Measurements from ENCODE around the gene BTBD17. TPM values are rescaled to one million over a fixed set of nuclear protein-coding genes. Genes with fewer than 3 reads are reported as not detected.

BTBD17 gene
- polyA plus RNA-seq, 1 of the 3 experiments (the other 2 are of a cell fraction): not detected

DNA sequence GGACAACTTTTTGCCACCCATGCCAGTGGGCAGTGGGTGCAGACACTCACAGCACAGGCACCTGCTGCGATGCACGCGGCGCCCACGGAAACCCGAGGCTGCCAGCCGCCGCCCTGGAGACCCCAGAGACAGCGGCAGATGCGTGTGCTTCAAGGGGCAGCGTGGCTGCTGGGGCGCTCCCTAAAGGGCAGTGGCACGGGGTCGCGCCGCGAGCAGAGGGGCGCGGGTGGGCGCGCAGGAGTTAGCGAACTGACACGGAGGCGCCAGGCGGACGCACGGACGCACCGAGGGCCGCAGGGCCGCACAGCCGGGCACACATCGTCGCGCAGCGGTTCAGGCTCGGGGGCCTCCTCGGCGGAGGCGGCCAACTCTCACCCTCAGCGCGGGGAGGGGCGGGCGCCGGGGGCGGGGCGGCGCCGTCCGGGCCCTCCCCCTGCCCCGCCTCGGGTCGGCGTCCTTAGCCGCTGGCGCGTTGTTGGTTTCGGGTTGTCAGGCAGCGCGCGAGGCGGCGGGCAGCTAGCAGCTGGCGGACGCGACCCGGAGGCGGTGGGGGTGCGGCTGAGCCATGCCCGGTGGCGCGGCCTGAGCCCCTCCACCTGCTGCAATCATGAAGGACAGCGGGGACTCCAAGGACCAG is 35.8 kb downstream of the BTBD17 start, which contains the start of gene KIF19:
TSS of gene KIF19 (plus strand) at position 484 of the 637 bp plus-strand sequence. CDS start at position 608, 124 bp downstream.
- no peaks in the 10 kb centered on the region for H3F3A ChIP-seq (replicated peaks; ENCODE audit: insufficient read depth)
- H2AFZ ChIP-seq (ENCODE audit: low read depth): no peak within 1 kb of the TSS
- no peaks in the 10 kb centered on the region for H3K9me3 ChIP-seq
- DNase-seq: peak; percentile 91
- no peaks in the 10 kb centered on the region for H3K79me2 ChIP-seq (ENCODE audit: insufficient read depth)
- H3K27me3 ChIP-seq (ENCODE audit: insufficient read depth): no peaks in the 10 kb centered on the region
- TF ChIP-seq, protein P1, sequence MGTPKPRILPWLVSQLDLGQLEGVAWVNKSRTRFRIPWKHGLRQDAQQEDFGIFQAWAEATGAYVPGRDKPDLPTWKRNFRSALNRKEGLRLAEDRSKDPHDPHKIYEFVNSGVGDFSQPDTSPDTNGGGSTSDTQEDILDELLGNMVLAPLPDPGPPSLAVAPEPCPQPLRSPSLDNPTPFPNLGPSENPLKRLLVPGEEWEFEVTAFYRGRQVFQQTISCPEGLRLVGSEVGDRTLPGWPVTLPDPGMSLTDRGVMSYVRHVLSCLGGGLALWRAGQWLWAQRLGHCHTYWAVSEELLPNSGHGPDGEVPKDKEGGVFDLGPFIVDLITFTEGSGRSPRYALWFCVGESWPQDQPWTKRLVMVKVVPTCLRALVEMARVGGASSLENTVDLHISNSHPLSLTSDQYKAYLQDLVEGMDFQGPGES (IDR thresholded peaks at IDR 0.05; ENCODE audit: low read depth, low read length): no peak
- no peak for TF ChIP-seq RCOR1 (IDR thresholded peaks at IDR 0.05; ENCODE audit: low read length)
- TF ChIP-seq EP300 (IDR thresholded peaks at IDR 0.05; ENCODE audit: borderline replicate concordance in 1 of 2, low read depth in 1 of 2, low read length in 1 of 2): no peak
- no peak for TF ChIP-seq FOXJ3 (CRISPR knock-in tag; IDR thresholded peaks at IDR 0.05)
- TF ChIP-seq JUND (IDR thresholded peaks at IDR 0.05): no peak
- TF ChIP-seq, protein P2, sequence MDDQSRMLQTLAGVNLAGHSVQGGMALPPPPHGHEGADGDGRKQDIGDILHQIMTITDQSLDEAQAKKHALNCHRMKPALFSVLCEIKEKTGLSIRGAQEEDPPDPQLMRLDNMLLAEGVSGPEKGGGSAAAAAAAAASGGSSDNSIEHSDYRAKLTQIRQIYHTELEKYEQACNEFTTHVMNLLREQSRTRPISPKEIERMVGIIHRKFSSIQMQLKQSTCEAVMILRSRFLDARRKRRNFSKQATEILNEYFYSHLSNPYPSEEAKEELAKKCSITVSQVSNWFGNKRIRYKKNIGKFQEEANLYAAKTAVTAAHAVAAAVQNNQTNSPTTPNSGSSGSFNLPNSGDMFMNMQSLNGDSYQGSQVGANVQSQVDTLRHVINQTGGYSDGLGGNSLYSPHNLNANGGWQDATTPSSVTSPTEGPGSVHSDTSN (IDR thresholded peaks at IDR 0.05): no peak
- TF ChIP-seq RFX5 (IDR thresholded peaks at IDR 0.05; ENCODE audit: low read length): no peak
- TF ChIP-seq RXRA (IDR thresholded peaks at IDR 0.05; ENCODE audit: borderline replicate concordance, low read depth): no peak
- no peak for TF ChIP-seq SIN3A (IDR thresholded peaks at IDR 0.05; ENCODE audit: borderline replicate concordance, low read depth, low read length)
- no peak for TF ChIP-seq USF2 (IDR thresholded peaks at IDR 0.05; ENCODE audit: borderline replicate concordance, low read depth, low read length)
- no peak for TF ChIP-seq YY1 (IDR thresholded peaks at IDR 0.05; ENCODE audit: low read depth)
- TF ChIP-seq, protein P3, sequence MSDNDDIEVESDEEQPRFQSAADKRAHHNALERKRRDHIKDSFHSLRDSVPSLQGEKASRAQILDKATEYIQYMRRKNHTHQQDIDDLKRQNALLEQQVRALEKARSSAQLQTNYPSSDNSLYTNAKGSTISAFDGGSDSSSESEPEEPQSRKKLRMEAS (IDR thresholded peaks at IDR 0.05; ENCODE audit: low read depth): no peak
- no peak for TF ChIP-seq TEAD4 (IDR thresholded peaks at IDR 0.05; ENCODE audit: borderline replicate concordance, insufficient read depth)
- TF ChIP-seq FOSL2 (IDR thresholded peaks at IDR 0.05; ENCODE audit: borderline replicate concordance, low read depth): no peak
- TF ChIP-seq, protein P4, sequence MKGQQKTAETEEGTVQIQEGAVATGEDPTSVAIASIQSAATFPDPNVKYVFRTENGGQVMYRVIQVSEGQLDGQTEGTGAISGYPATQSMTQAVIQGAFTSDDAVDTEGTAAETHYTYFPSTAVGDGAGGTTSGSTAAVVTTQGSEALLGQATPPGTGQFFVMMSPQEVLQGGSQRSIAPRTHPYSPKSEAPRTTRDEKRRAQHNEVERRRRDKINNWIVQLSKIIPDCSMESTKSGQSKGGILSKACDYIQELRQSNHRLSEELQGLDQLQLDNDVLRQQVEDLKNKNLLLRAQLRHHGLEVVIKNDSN (IDR thresholded peaks at IDR 0.05; ENCODE audit: borderline replicate concordance, low read depth): no peak
- TF ChIP-seq CHD2 (IDR thresholded peaks at IDR 0.05; ENCODE audit: low read length, partially characterized antibody): no peak
- no peak for TF ChIP-seq EZH2phosphoT487 (IDR thresholded peaks at IDR 0.05; ENCODE audit: borderline replicate concordance, low read depth)
- no peak for TF ChIP-seq NRF1 (IDR thresholded peaks at IDR 0.05; ENCODE audit: low read depth, low read length)
- TF ChIP-seq POLR2AphosphoS5 (IDR thresholded peaks at IDR 0.05; ENCODE audit: low read depth, low read length): no peak
- H3K4me1 ChIP-seq (ENCODE audit: control insufficient read depth in 1 of 2, insufficient read depth in 2 of 2, low read depth in 1 of 2, low read length in 1 of 2): peaks cover 0 to 3% of the 10 kb centered on the region in 2 experiments; a peak in 1 of 4 replicates
- H3K4me3 ChIP-seq (ENCODE audit: low read depth in 2 of 2, low read length in 1 of 2): peak within 1 kb of the TSS in 1 of 2 experiments; percentile 12; a peak in 1 of 4 replicates
- H3K9me2 ChIP-seq: no peaks in the 10 kb centered on the region
- ChIA-PET POLR2A (no interaction called here), CTCF (interaction anchor here (0.7 kb wide), 1 partner anchor 274 kb away, joined by 3 read pairs; no protein-coding TSS in a partner anchor)
- no peaks in the 10 kb centered on the region for H4K20me1 ChIP-seq (ENCODE audit: insufficient read depth)
- H3K4me2 ChIP-seq: no peak within 1 kb of the TSS
- H3K9ac ChIP-seq: no peak within 1 kb of the TSS
- no peak within 1 kb of the TSS for H3K27ac ChIP-seq (ENCODE audit: low read depth in 2 of 2, low read length in 1 of 2)
- WGBS (ENCODE audit: low lambda C conversion rate): 10% methylated on average over 15 of the region's 73 CpGs
- no peaks in the 10 kb centered on the region for H3K36me3 ChIP-seq (replicated peaks in 1 of 2; ENCODE audit: control insufficient read depth in 1 of 2, insufficient read depth in 2 of 2, low read length in 1 of 2)
